Left hindlimb (tissue), 1 donor: ENCODE results near the gene PLK5.
A peak's percentile ranks its signal among the peaks of the same experiment; 100 is the strongest.
"Not testable (repeated sequence)": the region's sequence is repeated elsewhere in the genome, so short reads cannot be mapped to it uniquely, and the experiment has no call there.

Experiments
- DNase-seq: peaks from one replicate; pipeline ENCODE4 v3.0.0-alpha.2; 2018

The PLK5 gene, protein sequence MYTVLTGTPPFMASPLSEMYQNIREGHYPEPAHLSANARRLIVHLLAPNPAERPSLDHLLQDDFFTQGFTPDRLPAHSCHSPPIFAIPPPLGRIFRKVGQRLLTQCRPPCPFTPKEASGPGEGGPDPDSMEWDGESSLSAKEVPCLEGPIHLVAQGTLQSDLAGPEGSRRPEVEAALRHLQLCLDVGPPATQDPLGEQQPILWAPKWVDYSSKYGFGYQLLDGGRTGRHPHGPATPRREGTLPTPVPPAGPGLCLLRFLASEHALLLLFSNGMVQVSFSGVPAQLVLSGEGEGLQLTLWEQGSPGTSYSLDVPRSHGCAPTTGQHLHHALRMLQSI

GRCh38 chr19:1523412-1524286, at the start of gene PLK5:
PLK5 (plus strand) TSS chr19:1524077; CDS start chr19:1526997, 2,920 bp downstream.
- no peak for DNase-seq

DNA sequence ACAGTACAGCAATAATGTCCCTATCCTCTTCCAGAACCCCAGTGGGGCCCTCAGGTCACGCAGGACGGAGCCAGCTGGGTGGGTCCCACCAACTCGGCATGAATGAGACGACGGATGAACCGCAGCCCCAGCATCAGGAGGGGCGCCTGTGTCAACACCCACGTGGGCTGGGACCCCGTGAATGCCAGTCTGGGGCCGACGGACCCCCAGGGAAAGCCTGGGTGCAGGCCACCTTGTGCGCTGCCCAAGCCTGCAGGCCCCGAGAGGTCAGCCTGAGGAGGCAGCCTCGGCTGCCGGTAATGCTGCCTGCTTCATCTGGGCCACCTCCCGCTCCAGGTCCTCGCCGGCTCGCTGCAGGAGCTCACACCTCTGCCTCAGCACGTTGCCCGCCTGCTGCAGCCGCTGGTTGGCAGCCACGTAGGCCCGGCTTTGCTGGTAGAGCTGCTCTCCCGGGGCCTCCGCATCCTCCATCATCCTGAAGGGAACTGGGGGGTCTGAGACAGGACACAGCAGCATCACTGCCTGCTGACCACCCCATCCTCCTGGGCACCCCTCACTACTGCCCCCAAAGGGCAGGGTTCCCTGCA, 49.0 kb upstream of the PLK5 start:
- DNase-seq = no peak

GRCh38 chr19:1475751-1476437, 48.0 kb upstream of the PLK5 start:
- DNase-seq = no peak

GRCh38 chr19:1477056-1477455, 46.8 kb upstream of the PLK5 start:
- not testable (repeated sequence) for DNase-seq

DNA sequence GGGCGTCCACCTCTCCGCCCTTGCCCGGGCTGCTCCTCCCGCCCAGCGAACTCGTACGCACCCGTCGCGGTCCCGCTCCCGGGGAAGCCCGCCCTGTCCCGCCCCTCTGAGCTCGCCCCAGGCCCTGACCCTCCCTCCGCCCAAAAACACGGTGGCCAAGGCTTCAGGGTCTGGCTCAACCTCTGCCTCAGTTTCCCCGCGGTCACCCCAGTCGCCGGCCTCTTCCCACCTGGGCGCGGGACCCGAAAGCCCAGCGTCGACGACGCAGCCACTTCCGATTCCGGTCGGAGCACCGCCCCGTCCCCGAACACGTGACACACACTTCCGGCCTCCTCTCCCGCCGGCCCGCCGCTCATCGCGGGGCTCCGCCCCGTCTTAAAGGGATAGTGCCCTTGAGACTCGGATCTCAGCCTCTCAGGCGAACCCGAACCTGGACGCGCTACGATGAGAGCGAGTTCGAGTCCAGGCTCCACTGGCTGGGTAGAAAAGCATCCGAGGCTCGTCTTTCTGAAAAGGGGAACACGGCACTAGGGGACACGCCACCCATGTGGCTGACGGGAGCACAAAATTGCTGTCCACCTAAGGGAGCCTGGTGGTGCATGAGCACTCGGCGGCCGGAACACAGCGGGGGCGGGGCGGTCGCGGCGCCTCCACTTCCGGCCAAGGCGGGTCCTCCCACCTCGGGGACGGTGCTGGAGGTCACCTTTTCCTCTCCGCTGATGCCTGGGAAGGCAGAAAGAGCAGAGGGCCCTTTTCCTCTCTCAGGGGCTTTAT, 44.8 kb upstream of the PLK5 start, which contains the start of gene C19orf25:
C19orf25 (minus strand) TSS at position 282 of the 774 bp plus-strand sequence. CDS start 312 bp downstream, outside the sequence.
- peak; percentile 93 for DNase-seq

DNA sequence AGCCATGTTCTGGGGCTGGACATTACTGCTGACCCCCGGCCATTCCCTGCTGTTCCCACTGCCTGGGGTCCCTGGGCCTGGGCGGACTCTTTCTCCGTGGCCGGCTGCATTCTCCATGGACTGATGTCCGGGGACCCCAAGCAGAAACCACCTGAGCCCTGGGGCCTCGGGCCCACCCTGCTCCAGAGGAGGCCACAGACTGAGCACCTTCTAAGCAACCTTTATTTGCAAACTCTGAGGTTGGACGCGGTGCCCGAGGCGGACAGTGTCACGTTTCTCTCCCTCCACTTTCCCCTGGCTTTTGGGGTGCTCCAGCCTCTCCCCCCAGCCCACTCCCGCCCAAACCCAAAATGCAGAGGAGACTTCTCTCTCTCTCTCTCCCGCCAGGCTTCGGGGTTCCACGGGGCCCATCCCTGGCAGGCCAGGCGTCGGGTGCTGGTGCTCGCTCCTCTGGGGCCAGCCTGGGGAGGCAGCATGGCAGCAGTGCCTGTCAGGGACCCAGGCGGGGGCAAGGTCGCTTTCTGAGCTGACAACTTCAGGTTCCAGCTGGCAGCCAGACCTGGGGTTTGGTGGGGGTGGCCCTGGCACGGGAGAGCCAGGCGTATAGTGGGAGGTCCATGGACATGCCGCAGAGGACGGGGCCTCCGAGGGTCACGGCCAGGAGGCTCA, 42.5 kb upstream of the PLK5 start:
- DNase-seq = no peak

DNA sequence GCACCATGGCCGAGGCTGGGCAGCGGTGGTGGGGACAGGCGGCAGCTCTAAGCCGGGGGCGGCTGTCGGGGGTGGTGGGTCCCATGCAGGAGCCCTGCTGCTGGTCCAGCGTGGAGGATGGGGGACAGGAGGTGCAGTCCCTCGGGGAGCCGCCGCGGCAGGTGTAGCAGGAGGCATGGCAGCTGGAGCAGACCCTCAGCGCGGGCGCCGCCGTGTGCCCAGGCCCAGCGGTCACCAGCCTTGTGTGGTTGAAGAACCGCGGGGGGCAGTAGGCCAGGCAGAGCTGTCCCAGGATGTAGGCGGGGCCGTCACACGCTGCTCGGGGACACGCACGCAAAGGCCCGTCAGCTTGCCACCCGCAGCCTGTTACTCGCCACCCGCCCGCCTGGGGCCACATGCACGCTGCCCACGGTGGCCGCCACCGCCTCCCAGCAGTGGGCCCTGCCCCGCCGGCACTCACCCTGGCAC, 42.0 kb upstream of the PLK5 start:
- no peak for DNase-seq

DNA sequence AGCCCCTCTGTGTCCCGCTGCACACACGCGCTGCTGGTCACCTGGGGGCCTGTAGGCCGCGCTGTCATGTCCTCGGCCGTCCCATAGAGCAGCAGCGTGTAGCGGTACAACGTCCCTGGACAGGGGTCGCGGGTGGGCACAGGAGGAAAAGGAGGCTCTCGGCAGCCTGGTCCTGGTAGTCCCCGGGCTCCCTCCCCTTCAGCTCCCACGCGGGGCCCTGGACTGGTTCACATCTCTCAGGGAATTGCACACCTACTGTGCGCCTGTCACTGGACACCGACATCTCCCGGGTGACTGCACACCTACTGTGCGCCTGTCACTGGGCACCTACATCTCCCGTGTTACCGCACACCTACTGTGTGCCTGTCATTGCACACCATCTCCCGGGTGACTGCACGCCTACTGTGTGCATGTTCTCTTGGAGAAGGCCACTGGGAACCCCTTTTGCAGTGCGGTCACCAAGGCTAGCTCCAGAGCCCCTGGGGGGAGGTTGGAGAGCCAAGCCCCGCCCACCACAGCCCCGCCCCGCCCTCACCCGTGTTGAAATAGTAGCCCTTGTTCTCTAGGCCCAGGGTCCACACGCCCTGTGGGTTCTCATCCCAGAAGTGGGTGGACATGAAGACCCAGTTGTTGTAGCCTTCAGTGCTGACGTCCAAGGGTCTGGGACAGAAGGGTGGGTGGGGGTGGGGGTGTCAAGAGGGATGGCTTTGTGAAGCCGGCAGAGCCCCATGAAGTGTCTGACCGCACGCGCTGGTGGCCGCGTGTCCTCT, 41.3 kb upstream of the PLK5 start:
- no peak for DNase-seq

DNA sequence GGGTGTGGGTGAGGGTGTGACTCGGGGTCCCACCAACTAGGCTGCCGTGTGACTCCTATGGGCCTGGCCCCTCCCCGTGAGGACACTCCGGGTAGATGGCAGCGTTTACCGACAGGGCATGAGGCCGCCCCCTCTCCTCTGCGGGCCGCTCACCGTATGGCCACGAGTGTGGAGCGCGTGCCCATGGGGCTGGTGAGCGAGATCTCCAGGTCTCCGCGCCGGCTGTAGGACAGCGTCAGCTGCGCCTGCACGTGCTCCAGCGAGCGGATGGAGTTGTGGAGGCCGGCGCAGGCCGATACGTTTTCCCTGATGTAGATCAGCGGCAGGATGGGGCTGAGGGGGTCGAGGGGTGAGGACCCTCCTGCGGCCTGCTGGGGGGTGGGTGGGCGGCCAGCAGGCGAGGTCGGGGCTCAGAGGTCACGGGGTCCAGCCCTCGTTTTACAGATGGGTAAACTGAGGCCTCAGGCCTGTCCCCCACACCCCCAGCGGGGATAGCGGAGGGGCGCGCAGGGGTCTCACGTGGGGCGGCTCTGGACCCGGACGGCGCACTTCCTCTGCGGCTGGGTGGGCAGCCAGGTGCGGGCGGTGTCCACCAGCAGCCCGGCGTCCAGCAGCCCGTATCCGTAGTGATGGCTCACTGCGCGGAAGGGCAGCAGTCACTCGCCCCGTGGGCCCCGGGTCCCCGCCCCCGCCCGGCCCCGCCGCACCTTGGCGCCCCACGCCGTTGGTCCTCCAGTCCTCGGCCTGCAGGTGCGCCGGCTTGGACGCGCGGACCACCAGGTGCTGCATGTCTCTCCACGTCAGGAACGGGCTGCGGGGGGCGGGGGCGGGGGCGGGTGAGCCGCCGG, 40.5 kb upstream of the PLK5 start:
- DNase-seq = peak; percentile 25

DNA sequence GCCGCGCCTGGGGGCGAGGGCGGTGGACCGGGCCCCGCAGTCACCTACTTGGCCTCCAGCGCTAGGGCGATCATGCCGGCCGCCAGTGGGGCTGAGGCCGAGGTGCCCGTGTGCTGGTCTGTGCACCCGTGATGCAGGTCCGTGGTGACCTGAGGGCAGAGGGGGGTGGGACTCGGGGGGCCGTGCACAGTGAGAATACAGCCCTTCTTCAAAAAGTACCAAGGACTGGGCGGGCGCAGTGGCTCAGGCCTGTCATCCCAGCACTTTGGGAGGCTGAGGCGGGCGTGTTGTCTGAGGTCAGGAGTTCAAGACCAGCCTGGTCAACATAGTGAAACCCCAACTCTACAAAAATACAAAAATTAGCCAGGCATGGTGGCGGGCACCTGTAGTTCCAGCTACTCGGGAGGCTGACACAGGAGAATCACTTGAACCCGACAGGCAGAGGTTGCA, 39.9 kb upstream of the PLK5 start:
- no peak for DNase-seq

GRCh38 chr19:1486720-1487575, 36.9 kb upstream of the PLK5 start:
- no peak for DNase-seq

GRCh38 chr19:1487576-1488281, 36.1 kb upstream of the PLK5 start:
- no peak for DNase-seq

DNA sequence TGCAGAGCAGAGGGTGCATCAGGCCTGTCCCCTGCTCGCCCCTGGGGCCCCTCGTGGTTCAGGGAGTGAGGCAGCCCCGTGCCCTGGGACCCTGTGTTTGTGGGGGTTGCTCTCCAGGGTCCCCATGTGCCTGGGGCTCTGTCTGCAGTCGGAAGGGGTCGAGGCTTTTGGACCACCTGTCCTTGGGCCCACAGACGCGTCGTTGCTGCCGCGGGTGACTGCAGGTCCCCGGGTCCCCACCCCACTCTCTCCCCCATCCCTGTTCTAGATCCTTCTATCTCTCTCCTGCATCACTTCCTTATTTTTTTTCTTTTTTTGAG, 35.6 kb upstream of the PLK5 start:
- no peak for DNase-seq

GRCh38 chr19:1489463-1490310, 34.2 kb upstream of the PLK5 start:
- peak; percentile 47 for DNase-seq

DNA sequence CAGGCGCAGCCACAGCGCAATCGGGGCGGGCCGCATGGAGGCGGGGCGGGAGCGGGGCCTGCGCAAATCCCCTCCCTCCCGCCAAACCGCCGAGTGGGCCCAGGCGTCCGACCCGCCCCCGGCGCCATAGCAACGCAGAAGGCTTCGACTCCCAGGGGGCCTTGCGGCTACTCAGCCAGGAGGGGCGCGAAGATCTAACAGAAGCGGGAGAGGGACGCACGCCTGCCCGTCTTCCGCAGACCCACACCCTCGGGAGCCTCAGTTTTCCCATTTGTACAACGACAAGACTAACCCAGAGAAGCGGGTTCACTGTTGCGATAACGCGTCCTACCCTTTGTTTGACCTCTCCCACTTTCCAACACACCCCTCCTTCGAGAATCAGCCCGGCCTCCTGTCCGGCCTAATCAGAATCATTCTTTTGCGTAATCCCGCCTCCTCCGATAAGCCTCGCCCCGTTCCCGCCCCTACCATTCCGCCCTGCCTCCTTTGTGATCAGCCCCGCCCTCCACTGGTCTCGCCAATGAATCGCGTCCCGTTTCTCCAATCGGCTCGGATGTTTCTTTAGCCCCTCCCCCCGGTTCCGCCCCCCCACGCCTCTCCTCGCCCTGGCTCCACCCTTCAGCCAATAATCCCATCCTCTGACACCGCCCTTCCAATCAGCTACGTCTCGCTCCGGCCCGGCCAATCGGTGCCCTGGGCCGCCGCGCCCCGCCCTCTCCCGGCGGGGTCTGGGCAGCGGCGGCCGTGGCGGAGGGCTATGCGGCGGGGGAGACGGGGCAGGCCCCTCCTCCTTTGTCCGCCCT, 33.4 kb upstream of the PLK5 start, which contains the start of gene PCSK4:
PCSK4 (minus strand) TSS at position 40 of the 803 bp plus-strand sequence; CDS start at position 36, 4 bp downstream.
- DNase-seq = peak; percentile 100
